ENCODE data around the gene CLMP.

- TF ChIP-seq, protein P1, sequence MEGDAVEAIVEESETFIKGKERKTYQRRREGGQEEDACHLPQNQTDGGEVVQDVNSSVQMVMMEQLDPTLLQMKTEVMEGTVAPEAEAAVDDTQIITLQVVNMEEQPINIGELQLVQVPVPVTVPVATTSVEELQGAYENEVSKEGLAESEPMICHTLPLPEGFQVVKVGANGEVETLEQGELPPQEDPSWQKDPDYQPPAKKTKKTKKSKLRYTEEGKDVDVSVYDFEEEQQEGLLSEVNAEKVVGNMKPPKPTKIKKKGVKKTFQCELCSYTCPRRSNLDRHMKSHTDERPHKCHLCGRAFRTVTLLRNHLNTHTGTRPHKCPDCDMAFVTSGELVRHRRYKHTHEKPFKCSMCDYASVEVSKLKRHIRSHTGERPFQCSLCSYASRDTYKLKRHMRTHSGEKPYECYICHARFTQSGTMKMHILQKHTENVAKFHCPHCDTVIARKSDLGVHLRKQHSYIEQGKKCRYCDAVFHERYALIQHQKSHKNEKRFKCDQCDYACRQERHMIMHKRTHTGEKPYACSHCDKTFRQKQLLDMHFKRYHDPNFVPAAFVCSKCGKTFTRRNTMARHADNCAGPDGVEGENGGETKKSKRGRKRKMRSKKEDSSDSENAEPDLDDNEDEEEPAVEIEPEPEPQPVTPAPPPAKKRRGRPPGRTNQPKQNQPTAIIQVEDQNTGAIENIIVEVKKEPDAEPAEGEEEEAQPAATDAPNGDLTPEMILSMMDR (IDR thresholded peaks at IDR 0.05; ENCODE audit: low read depth, low read length, poor library complexity, severe bottlenecking) = no peak
- no peak for TF ChIP-seq EZH2phosphoT487 (IDR thresholded peaks at IDR 0.05; ENCODE audit: borderline replicate concordance, low read length)
Observed at GRCh38 chr11:123184531-123184930, 10.5 kb downstream of the CLMP start.
